ENCODE data around the gene ZBTB39.

ZBTB39 gene

DNA sequence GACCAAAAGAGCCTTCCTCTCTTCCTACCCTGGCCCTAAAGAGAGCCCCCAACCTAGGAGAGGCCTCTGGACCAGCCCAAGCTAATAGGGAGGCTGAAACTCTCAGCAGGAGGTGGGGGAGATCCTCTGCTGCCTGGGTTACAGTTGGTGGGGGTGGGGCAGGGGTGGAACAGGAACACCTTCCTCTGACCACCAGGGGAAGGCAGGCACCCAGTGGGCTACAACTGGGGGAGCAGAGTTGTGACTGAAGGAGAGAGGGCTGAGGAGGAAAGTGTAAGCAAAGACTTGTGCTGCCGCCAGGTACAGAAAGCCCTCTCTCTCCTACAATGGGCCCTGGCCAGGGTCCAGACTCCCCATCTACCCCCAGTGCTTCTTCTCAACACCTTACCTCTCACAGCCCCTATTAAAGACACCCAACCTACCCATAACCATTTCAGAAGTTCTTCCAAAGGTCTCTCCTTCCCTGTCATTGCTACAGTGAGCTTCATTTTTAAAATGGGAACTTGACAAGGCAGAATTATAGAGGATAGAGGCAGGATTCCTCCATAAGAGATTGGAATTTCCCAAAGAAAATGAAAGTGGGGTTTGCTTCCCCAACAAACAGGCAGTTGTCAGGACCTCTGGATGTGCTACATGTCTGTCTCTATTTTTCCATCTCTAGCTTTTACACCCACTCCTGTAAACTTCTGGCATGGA is 42.2 kb upstream of the ZBTB39 start:
- no peak for DNase-seq (ENCODE audit: low read depth)
- H3K4me3 ChIP-seq (ENCODE audit: low read depth, low read length) = no peak overlapping the region
- TF ChIP-seq, protein P1, sequence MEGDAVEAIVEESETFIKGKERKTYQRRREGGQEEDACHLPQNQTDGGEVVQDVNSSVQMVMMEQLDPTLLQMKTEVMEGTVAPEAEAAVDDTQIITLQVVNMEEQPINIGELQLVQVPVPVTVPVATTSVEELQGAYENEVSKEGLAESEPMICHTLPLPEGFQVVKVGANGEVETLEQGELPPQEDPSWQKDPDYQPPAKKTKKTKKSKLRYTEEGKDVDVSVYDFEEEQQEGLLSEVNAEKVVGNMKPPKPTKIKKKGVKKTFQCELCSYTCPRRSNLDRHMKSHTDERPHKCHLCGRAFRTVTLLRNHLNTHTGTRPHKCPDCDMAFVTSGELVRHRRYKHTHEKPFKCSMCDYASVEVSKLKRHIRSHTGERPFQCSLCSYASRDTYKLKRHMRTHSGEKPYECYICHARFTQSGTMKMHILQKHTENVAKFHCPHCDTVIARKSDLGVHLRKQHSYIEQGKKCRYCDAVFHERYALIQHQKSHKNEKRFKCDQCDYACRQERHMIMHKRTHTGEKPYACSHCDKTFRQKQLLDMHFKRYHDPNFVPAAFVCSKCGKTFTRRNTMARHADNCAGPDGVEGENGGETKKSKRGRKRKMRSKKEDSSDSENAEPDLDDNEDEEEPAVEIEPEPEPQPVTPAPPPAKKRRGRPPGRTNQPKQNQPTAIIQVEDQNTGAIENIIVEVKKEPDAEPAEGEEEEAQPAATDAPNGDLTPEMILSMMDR (IDR thresholded peaks at IDR 0.05; ENCODE audit: low read depth, low read length, missing control alignments) = no peak
- in situ Hi-C loops (cut with HindIII; ENCODE audit: low sequenced_read_pairs) = no loop called here

DNA sequence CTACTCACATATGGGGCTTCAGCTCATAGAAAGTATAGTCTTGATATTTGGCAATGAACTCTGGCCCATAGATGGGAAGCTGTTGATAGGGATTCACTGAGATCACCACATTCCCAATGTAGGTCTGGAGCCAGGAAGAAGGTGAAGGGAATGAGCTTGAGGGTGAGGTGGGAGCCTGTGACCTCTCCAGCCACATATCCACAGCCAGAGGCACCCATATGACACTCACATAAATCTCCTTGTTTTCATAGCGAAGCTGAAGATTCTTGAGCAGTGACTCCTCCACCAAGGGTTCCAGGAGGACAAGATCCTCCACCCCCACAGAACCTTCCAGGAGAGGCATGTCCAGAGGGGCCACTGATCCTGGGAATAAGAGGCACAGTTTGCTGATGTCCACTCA is 41.6 kb upstream of the ZBTB39 start:
- in situ Hi-C loops (cut with HindIII; ENCODE audit: low sequenced_read_pairs) = no loop called here
- H3K4me3 ChIP-seq (ENCODE audit: low read depth, low read length) = no peak overlapping the region
- no peak for DNase-seq (ENCODE audit: low read depth)
- TF ChIP-seq, protein P1 (IDR thresholded peaks at IDR 0.05; ENCODE audit: low read depth, low read length, missing control alignments) = no peak

DNA sequence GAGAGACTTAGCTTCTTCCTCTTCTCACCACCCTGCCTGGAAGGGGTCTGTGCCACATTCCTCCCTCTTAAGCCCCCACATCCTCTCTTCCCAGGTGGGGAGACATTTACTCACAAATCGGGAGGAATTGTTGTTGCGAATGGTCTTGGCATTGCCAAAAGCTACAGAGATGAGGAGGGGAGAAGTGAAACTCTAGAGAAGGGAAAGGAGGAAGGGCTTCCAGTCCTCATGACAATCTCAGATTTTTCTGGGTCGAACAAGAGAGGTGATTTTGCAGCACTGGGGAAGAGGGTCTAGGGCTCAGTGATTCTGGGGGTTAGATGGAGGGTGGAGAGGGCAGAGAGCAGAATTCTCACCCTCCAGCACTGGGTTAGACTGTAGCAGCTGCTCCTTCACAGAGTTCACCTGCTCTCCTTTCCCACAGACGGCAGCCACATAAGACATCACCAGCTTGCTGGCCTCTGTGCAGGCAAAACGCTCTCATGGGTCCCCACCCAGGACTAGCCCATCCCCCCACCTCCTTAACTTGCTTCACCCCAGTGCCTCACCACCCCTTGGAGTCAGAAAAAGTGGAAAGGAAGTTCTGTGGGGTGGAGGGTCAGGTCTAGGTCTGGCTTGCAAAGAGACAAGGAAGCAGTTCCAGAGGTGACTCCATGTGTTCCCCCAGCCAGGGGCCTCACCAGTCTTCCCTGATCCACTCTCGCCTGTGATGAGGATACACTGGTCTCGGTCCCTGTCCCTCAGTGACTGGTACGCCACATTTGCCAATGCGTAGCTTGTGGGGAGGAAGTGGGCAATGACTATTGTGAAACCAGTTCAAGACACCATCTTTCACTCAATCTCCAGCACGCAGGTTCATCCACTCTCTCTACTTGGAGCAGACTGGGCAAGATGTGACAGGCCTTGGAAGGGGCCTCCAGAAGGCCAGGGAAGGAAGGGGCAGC is 40.9 kb upstream of the ZBTB39 start:
- H3K4me3 ChIP-seq (ENCODE audit: low read depth, low read length) = no peak overlapping the region
- TF ChIP-seq, protein P1 (IDR thresholded peaks at IDR 0.05; ENCODE audit: low read depth, low read length, missing control alignments) = no peak
- in situ Hi-C loops (cut with HindIII; ENCODE audit: low sequenced_read_pairs) = no loop called here
- no peak for DNase-seq (ENCODE audit: low read depth)

DNA sequence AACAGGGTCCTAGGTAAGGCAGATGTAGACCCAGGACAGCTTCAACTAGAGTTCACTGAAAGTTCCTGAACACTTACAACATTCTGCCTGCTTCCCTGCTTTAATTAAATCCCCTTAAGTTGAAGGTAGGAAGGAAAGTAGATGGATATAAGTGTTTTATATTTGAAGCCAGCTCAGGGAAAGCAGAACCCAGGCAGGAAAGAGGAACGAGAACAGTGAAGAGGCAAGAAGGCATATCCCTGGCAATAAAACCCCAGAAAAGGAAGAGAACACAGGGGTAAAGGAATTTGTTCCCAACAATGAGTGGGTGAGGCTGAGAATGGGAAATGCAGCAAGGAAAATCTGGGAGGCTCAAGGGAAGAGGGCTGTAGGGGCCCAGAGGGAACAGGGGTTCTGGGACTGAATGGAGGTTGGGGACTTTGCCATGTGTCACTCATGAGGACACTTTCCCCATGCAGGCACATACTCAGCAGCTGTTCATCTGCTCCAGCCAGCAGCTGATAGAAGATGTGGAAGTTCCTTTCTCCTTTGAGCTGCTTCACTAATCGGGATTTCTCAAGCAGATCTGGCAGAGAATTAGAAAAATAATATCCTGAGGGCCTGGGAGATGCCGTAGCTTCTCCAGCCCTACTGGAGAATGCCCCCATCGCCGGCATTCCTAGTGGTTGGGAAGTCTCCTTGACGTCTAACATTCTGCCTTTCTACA is 39.9 kb upstream of the ZBTB39 start:
- in situ Hi-C loops (cut with HindIII; ENCODE audit: low sequenced_read_pairs) = no loop called here
- no peak overlapping the region for H3K4me3 ChIP-seq (ENCODE audit: low read depth, low read length)
- no peak for DNase-seq (ENCODE audit: low read depth)
- TF ChIP-seq, protein P1 (IDR thresholded peaks at IDR 0.05; ENCODE audit: low read depth, low read length, missing control alignments) = no peak

DNA sequence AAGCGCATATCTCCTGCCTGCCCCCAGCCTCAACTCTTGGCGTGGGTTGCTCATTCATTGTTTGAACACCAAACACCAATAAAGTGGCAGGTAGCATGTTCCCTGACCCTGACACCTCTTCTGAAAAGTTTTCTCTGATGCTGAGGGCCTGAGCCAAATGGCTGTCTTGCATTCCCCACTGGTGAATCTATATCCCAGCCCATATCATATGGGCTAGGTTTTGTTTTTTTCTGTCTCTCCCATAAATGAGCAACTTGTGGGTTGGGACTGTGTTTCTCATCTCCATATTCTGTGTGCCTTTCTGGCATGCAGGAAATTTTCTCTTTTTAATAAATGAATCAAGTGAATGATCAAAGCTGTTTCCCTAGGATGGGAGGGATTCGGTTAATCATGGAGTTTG is 38.5 kb upstream of the ZBTB39 start:
- H3K4me3 ChIP-seq (ENCODE audit: low read depth, low read length) = no peak overlapping the region
- in situ Hi-C loops (cut with HindIII; ENCODE audit: low sequenced_read_pairs) = no loop called here
- TF ChIP-seq, protein P1 (IDR thresholded peaks at IDR 0.05; ENCODE audit: low read depth, low read length, missing control alignments) = no peak

DNA sequence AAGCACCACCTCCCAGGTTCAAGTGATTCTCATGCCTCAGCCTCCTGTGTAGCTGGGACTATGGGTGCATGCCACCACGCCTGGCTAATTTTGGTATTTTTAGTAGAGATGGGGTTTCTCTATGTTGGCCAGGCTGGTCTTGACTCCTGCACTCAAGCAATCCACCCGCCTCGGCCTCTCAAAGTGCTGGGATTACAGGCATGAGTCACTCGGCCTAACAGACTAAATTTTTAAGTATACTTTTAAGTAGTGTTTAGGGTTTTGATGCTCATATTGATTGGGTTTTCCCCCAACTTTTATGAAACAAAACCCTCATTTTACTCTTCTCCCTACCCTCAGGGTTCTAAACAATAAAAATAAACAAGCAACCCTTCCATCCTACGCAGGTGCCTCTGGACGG is 38.1 kb upstream of the ZBTB39 start:
- DNase-seq (ENCODE audit: low read depth) = no peak
- TF ChIP-seq, protein P1 (IDR thresholded peaks at IDR 0.05; ENCODE audit: low read depth, low read length, missing control alignments) = no peak
- in situ Hi-C loops (cut with HindIII; ENCODE audit: low sequenced_read_pairs) = no loop called here
- no peak overlapping the region for H3K4me3 ChIP-seq (ENCODE audit: low read depth, low read length)

More for the DNA sequence above, 38.5 kb upstream of the ZBTB39 start:
- DNase-seq (ENCODE audit: low read depth) = no peak
